Activated CD4-positive, alpha-beta T cell treated with anti-CD3 and anti-CD28 coated beads, Interleukin-2, amount 10 ng/mL, durations not matched to agents 7 days and 5 days (primary cell): ENCODE measurements around the gene UBE2Z. TPM values are rescaled to one million over a fixed set of nuclear protein-coding genes. Genes with fewer than 3 reads are reported as not detected.

Experiments used
- CTCF ChIA-PET: fragments of 350-600 bp; sonication (Branson Sonifier 250); formaldehyde crosslinking; loops from one replicate; lab custom pipeline; 2021; ENCODE audit warnings: antibody characterized with exemption; lab: Charles Lee
- POLR2A ChIA-PET: fragments of 350-600 bp; sonication (Branson Sonifier 250); formaldehyde crosslinking; loops from one replicate; lab custom pipeline; 2021; ENCODE audit warnings: antibody characterized with exemption; lab: Charles Lee
- DNase-seq: peaks from one replicate; pipeline ENCODE4 v3.0.0-alpha.2; 2020
- H3K27ac Mint-ChIP-seq: one replicate; pipeline ENCODE4 v1.8.0; 2021; ENCODE audit warnings: mild to moderate bottlenecking, moderate library complexity, mixed read lengths
- H3K27me3 Mint-ChIP-seq: one replicate; pipeline ENCODE4 v1.8.0; 2021; ENCODE audit warnings: mixed read lengths
- H3K36me3 Mint-ChIP-seq: one replicate; pipeline ENCODE4 v1.8.0; 2021; ENCODE audit warnings: low read depth, mixed read lengths
- H3K4me1 Mint-ChIP-seq: one replicate; pipeline ENCODE4 v1.8.0; 2021; ENCODE audit warnings: mixed read lengths
- H3K4me3 Mint-ChIP-seq: one replicate; pipeline ENCODE4 v1.8.0; 2021; ENCODE audit warnings: mild to moderate bottlenecking, moderate library complexity, mixed read lengths
- H3K9me3 Mint-ChIP-seq: one replicate; pipeline ENCODE4 v1.8.0; 2021; ENCODE audit warnings: mixed read lengths
- total RNA-seq, 2 experiments: library from RNA; stranded (reverse); gene quantifications; one replicate each; pipeline ENCODE4 v1.2.3, GENCODE V29; 2021

Gene UBE2Z
- total RNA-seq, 2 experiments from 2014 or later, result 74.5 to 76.5 TPM

- Mint-ChIP-seq H3K4me1 (peaks cover 45% of the 10 kb centered on the region), H3K36me3 (peaks cover 31% of the 10 kb centered on the region), H3K27ac (peak overlapping the region; percentile 94), H3K4me3 (peak overlapping the region; percentile 97), H3K27me3 (no peaks in the 10 kb centered on the region), H3K9me3 (no peaks in the 10 kb centered on the region)
- ChIA-PET POLR2A (interaction anchor here (1.9 kb wide), 1 partner anchor 15 kb away, joined by 7 read pairs; the partner anchor contains the start of gene ATP5MC1), CTCF (interaction anchor here (0.7 to 1.9 kb wide), 2 partner anchors 12 to 15 kb away, joined by 3 to 6 read pairs; partner anchors contain the start of gene ATP5MC1)
- DNase-seq, result no peak
Observed at GRCh38 chr17:48907713-48908046, 527 bp upstream of the UBE2Z start.

- Mint-ChIP-seq H3K4me3 (peak overlapping the region; percentile 97), H3K27me3 (no peaks in the 10 kb centered on the region), H3K36me3 (peaks cover 43% of the 10 kb centered on the region), H3K4me1 (peaks cover 57% of the 10 kb centered on the region), H3K9me3 (no peaks in the 10 kb centered on the region), H3K27ac (peak overlapping the region; percentile 92)
- ChIA-PET CTCF (no interaction called here), POLR2A (interaction anchor here (0.6 to 1.9 kb wide), 2 partner anchors 15 to 16 kb away, joined by 3 to 7 read pairs; partner anchors contain the start of gene ATP5MC1)
- DNase-seq, result peak; percentile 90
Observed at GRCh38 chr17:48908853-48909394, 717 bp downstream of the UBE2Z start.

GRCh38 chr17:48909783-48910182, 1.6 kb downstream of the UBE2Z start:
- ChIA-PET CTCF (no interaction called here), POLR2A (no interaction called here)
- peak overlapping the region; percentile 92 for H3K27ac Mint-ChIP-seq
- H3K4me3 Mint-ChIP-seq, result peak overlapping the region; percentile 97
- peaks cover 64% of the 10 kb centered on the region for H3K4me1 Mint-ChIP-seq
- no peaks in the 10 kb centered on the region for H3K9me3 Mint-ChIP-seq
- H3K27me3 Mint-ChIP-seq, result no peaks in the 10 kb centered on the region
- no peak for DNase-seq
- peaks cover 51% of the 10 kb centered on the region for H3K36me3 Mint-ChIP-seq

- ChIA-PET CTCF (no interaction called here), POLR2A (no interaction called here)
- DNase-seq, result no peak
- H3K4me1 Mint-ChIP-seq, result peaks cover 70% of the 10 kb centered on the region
- peak overlapping the region; percentile 92 for H3K27ac Mint-ChIP-seq
- peaks cover 51% of the 10 kb centered on the region for H3K36me3 Mint-ChIP-seq
- H3K9me3 Mint-ChIP-seq, result no peaks in the 10 kb centered on the region
- peak overlapping the region; percentile 97 for H3K4me3 Mint-ChIP-seq
- no peaks in the 10 kb centered on the region for H3K27me3 Mint-ChIP-seq
Observed at GRCh38 chr17:48910370-48910769, 2.2 kb downstream of the UBE2Z start.

GRCh38 chr17:48912476-48912875, 4.3 kb downstream of the UBE2Z start:
- H3K9me3 Mint-ChIP-seq, result no peaks in the 10 kb centered on the region
- ChIA-PET POLR2A (no interaction called here), CTCF (no interaction called here)
- peak overlapping the region; percentile 69 for H3K27ac Mint-ChIP-seq
- no peak overlapping the region for H3K4me3 Mint-ChIP-seq
- H3K36me3 Mint-ChIP-seq, result peaks cover 66% of the 10 kb centered on the region
- no peak for DNase-seq
- no peaks in the 10 kb centered on the region for H3K27me3 Mint-ChIP-seq
- peaks cover 76% of the 10 kb centered on the region for H3K4me1 Mint-ChIP-seq

- H3K4me1 Mint-ChIP-seq, result peaks cover 53% of the 10 kb centered on the region
- POLR2A ChIA-PET, result interaction anchor here (0.7 kb wide), 1 partner anchor 23 kb away, joined by 4 read pairs; the partner anchor contains the start of gene ATP5MC1
- peaks cover 71% of the 10 kb centered on the region for H3K36me3 Mint-ChIP-seq
- CTCF ChIA-PET, result interaction anchor here (1.1 kb wide), 1 partner anchor 12 kb away, joined by 3 read pairs; no protein-coding TSS in a partner anchor
- H3K9me3 Mint-ChIP-seq, result no peaks in the 10 kb centered on the region
- H3K4me3 Mint-ChIP-seq, result peak overlapping the region; percentile 15
- peak overlapping the region; percentile 90 for H3K27ac Mint-ChIP-seq
- H3K27me3 Mint-ChIP-seq, result no peaks in the 10 kb centered on the region
- peak; percentile 40 for DNase-seq
Observed at GRCh38 chr17:48915459-48916282, 7.5 kb downstream of the UBE2Z start.

GRCh38 chr17:48925251-48925990, 17.2 kb downstream of the UBE2Z start:
- Mint-ChIP-seq H3K9me3 (no peaks in the 10 kb centered on the region), H3K36me3 (peaks cover 61% of the 10 kb centered on the region), H3K27ac (no peak overlapping the region), H3K27me3 (no peaks in the 10 kb centered on the region), H3K4me1 (no peaks in the 10 kb centered on the region), H3K4me3 (no peak overlapping the region)
- no peak for DNase-seq
- ChIA-PET POLR2A (no interaction called here), CTCF (interaction anchor here (1.2 kb wide), 1 partner anchor 18 kb away, joined by 3 read pairs; no protein-coding TSS in a partner anchor)

GRCh38 chr17:48925991-48926342, 17.8 kb downstream of the UBE2Z start:
- Mint-ChIP-seq H3K36me3 (peaks cover 63% of the 10 kb centered on the region), H3K27ac (peak overlapping the region; percentile 33), H3K4me3 (no peak overlapping the region), H3K4me1 (no peaks in the 10 kb centered on the region), H3K9me3 (no peaks in the 10 kb centered on the region), H3K27me3 (no peaks in the 10 kb centered on the region)
- ChIA-PET POLR2A (no interaction called here), CTCF (no interaction called here)
- DNase-seq, result no peak

- Mint-ChIP-seq H3K36me3 (peaks cover 65% of the 10 kb centered on the region), H3K9me3 (no peaks in the 10 kb centered on the region), H3K4me1 (no peaks in the 10 kb centered on the region), H3K27me3 (no peaks in the 10 kb centered on the region), H3K27ac (no peak overlapping the region), H3K4me3 (no peak overlapping the region)
- no peak for DNase-seq
- POLR2A ChIA-PET, result no interaction called here
- CTCF ChIA-PET, result interaction anchor here (0.9 to 1.0 kb wide), 2 partner anchors 12 to 44 kb away, joined by 3 read pairs; no protein-coding TSS in a partner anchor
Observed at GRCh38 chr17:48927978-48928745, 20.0 kb downstream of the UBE2Z start.

- no peaks in the 10 kb centered on the region for H3K4me1 Mint-ChIP-seq
- no peak for DNase-seq
- ChIA-PET POLR2A (no interaction called here), CTCF (interaction anchor here (1.2 kb wide), 1 partner anchor 10 kb away, joined by 3 read pairs; no protein-coding TSS in a partner anchor)
- H3K4me3 Mint-ChIP-seq, result no peak overlapping the region
- peaks cover 61% of the 10 kb centered on the region for H3K36me3 Mint-ChIP-seq
- H3K27ac Mint-ChIP-seq, result no peak overlapping the region
- H3K9me3 Mint-ChIP-seq, result no peaks in the 10 kb centered on the region
- no peaks in the 10 kb centered on the region for H3K27me3 Mint-ChIP-seq
Observed at GRCh38 chr17:48928876-48929811, 20.9 kb downstream of the UBE2Z start.

GRCh38 chr17:48929812-48930165, 21.6 kb downstream of the UBE2Z start:
- no peak overlapping the region for H3K27ac Mint-ChIP-seq
- H3K36me3 Mint-ChIP-seq, result peaks cover 61% of the 10 kb centered on the region
- H3K9me3 Mint-ChIP-seq, result no peaks in the 10 kb centered on the region
- ChIA-PET CTCF (interaction anchor here (1.2 to 1.7 kb wide), 2 partner anchors 9 to 22 kb away, joined by 3 to 4 read pairs; no protein-coding TSS in a partner anchor), POLR2A (no interaction called here)
- no peaks in the 10 kb centered on the region for H3K4me1 Mint-ChIP-seq
- H3K27me3 Mint-ChIP-seq, result no peaks in the 10 kb centered on the region
- no peak overlapping the region for H3K4me3 Mint-ChIP-seq
- DNase-seq, result no peak
